Body of pancreas (tissue), 4 donors: Measurements from ENCODE around the gene IGF1R. TPM values are rescaled to one million over a fixed set of nuclear protein-coding genes. Genes with fewer than 3 reads are reported as not detected.

Experiments used
- ATAC-seq: fragments of 150-250 bp; one replicate; pipeline ENCODE4 v1.9.1; 2016
- DNase-seq, 4 donors: peaks; one replicate each; pipeline ENCODE4 v3.0.0-alpha.2; 2019
- H3K27ac ChIP-seq, 4 donors: fragments of 200-600 bp; sonication (generic); 1 replicate in 3 of 4; 2 replicates in 1 of 4; pipeline versions ENCODE4 v1.5.1 to v1.6.1; 2016 to 2019; ENCODE audit warnings: mild to moderate bottlenecking in 1 of 4, mixed read lengths in 1 of 4, moderate library complexity in 1 of 4
- H3K27me3 ChIP-seq, 2 donors: fragments of 200-600 bp; sonication (generic); one replicate each; pipeline ENCODE4 v1.6.0; 2016; ENCODE audit warnings: mild to moderate bottlenecking in 1 of 2
- H3K36me3 ChIP-seq, 2 donors: fragments of 200-600 bp; sonication (generic); replicated peaks in 1 of 2; 2 replicates each; pipeline ENCODE4 v1.5.1; 2016; ENCODE audit warnings: low read depth in 2 of 2; ENCODE audit not compliant: insufficient read depth in 1 of 2
- H3K4me1 ChIP-seq: fragments of 200-600 bp; sonication (generic); one replicate; pipeline ENCODE4 v1.6.0; 2016
- H3K4me3 ChIP-seq, 2 donors: fragments of 200-600 bp; sonication (generic); 1 replicate in 1 of 2; 2 replicates in 1 of 2; pipeline ENCODE4 v1.5.1; 2016 to 2019
- H3K9me3 ChIP-seq, 3 donors: fragments of 200-600 bp; sonication (generic); 1 replicate in 2 of 3; 2 replicates in 1 of 3; pipeline ENCODE4 v1.5.1; 2016
- POLR2A ChIP-seq, 3 donors: fragments of 450-650 bp; IDR thresholded peaks; one replicate each; pipeline ENCODE4 v1.6.1; 2016; ENCODE audit warnings: antibody characterized with exemption in 3 of 3, mild to moderate bottlenecking in 2 of 3
- WGBS, 2 donors: methylation state at CpG; one replicate each; pipeline ENCODE4 v1.1.5; 2017; 5-methylcytosine and 5-hydroxymethylcytosine counted together
- intact Hi-C: fragments of 100-400 bp; cut with DNase I; formaldehyde crosslinking; loops from one replicate; pipeline ENCODE4 v1.15.1; 2023
- total RNA-seq, 2 donors: library from RNA; depleted of rRNA; stranded (reverse); fragments of >200 nt; gene quantifications; one replicate each; pipeline ENCODE4 v1.1.0, GENCODE V29; 2016
- TF ChIP-seq, protein P1 (sequence below), 7 experiments: fragments of 450-650 bp in 4 of 7; fragments of 200-600 bp in 3 of 7; sonication (generic) in 3 of 7; IDR thresholded peaks; one replicate each; pipeline ENCODE4 v1.5.1; 2016 to 2019; ENCODE audit warnings: antibody characterized with exemption in 7 of 7

The IGF1R gene
- total RNA-seq, 2 donors from 2014 or later = 34.8 to 55.7 TPM

DNA sequence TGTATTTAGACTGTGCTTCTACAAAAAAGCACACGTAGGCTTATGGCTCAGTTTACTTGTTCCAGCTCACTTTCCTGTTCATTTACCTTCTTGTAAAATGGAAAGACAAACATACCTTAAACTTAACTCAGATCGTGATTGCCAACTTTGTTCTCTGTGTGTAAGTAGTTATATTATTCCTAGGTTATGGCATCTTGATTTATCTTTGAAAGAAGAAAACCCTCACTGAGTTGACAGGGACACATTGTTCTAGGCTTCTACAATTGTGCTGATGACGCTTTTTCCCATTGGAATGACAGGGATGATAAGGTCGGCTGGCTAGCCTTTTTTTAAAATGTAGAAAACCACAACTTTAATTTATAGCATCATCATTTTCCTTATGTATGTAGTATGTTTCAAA, 140.7 kb downstream of the IGF1R start:
- DNase-seq = no peak
- ATAC-seq = no peak
- H3K27me3 ChIP-seq = no peaks in the 10 kb centered on the region
- no peaks in the 10 kb centered on the region for H3K36me3 ChIP-seq
- intact Hi-C loops = no loop called here
- TF ChIP-seq, protein P1, sequence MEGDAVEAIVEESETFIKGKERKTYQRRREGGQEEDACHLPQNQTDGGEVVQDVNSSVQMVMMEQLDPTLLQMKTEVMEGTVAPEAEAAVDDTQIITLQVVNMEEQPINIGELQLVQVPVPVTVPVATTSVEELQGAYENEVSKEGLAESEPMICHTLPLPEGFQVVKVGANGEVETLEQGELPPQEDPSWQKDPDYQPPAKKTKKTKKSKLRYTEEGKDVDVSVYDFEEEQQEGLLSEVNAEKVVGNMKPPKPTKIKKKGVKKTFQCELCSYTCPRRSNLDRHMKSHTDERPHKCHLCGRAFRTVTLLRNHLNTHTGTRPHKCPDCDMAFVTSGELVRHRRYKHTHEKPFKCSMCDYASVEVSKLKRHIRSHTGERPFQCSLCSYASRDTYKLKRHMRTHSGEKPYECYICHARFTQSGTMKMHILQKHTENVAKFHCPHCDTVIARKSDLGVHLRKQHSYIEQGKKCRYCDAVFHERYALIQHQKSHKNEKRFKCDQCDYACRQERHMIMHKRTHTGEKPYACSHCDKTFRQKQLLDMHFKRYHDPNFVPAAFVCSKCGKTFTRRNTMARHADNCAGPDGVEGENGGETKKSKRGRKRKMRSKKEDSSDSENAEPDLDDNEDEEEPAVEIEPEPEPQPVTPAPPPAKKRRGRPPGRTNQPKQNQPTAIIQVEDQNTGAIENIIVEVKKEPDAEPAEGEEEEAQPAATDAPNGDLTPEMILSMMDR (IDR thresholded peaks at IDR 0.05) = no peak
- TF ChIP-seq POLR2A (IDR thresholded peaks at IDR 0.05) = no peak
- H3K4me1 ChIP-seq = peaks cover 72% of the 10 kb centered on the region
- H3K9me3 ChIP-seq = no peaks in the 10 kb centered on the region
- WGBS, 2 donors = 37 to 41% methylated on average over 4 of the region's 4 CpGs
- no peak overlapping the region for H3K4me3 ChIP-seq
- H3K27ac ChIP-seq = peak overlapping the region in 1 of 4 donors; percentile 2

DNA sequence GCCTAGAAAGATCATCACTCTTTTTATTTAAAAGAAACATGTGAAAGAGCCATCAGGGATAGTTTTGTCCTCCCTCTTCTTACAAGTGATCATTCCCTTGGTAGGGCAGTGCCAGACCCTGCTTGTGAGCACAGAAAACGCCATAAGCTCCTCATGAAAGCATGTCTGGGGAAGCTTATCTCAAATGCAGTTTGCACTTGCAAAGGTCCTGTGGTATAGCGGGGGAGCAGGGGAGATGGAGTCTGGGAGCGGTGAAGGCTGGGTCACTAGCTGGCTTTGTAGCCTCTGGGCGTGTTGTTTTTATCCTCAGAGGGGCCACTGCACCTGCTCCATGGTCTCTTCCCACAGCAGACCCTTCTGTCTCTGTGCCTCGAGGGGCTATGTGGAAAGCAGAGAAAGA, 141.9 kb downstream of the IGF1R start:
- Histone ChIP-seq H3K4me1 (peaks cover 69% of the 10 kb centered on the region), H3K4me3 (no peak overlapping the region), H3K9me3 (no peaks in the 10 kb centered on the region), H3K27ac (no peak overlapping the region), H3K27me3 (no peaks in the 10 kb centered on the region), H3K36me3 (no peaks in the 10 kb centered on the region)
- TF ChIP-seq POLR2A (IDR thresholded peaks at IDR 0.05) = no peak
- TF ChIP-seq, protein P1 (IDR thresholded peaks at IDR 0.05) = no peak
- WGBS, 2 donors = 84 to 94% methylated on average over 5 of the region's 5 CpGs
- ATAC-seq (no peak), DNase-seq (no peak)
- intact Hi-C loops = loop anchor here (10.0 kb wide), 1 partner anchor 55 kb away; no protein-coding TSS in a partner anchor

DNA sequence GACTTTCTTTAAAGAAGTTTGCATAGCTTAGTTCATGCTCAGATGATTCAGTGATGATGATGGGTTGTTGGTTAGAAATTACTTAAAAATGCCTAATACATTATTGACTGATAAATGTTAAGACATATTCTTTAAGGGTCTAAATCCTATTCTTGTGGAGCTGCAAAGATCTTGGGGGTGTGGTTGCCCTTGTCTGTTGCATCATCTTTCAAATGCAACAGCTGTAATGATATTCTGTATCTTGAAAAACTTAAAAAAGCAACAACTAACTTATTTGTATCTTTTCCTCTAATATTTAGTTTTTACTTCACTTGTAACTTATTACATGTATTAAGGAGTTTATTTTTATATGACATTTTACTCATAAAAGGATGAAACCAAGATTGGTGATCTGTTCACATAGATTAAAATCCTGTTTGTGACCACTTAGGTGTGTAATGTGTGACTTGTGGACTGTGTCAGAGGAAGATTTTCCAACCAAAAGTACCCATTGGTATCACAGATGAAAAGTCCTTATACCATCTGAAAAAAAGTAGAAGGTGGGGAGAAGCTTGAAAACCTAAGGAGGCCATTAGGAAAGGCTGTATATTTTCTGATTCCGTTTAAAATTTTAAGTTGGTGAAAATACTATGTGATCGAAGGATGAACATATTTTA, 142.8 kb downstream of the IGF1R start:
- DNase-seq (no peak), ATAC-seq (no peak)
- intact Hi-C loops = loop anchor here (10.0 kb wide), 1 partner anchor 54 kb away; no protein-coding TSS in a partner anchor
- no peaks in the 10 kb centered on the region for H3K36me3 ChIP-seq
- WGBS, 2 donors = 93 to 94% methylated on average over 2 of the region's 2 CpGs
- H3K9me3 ChIP-seq = no peaks in the 10 kb centered on the region
- no peak overlapping the region for H3K4me3 ChIP-seq
- H3K4me1 ChIP-seq = peaks cover 64% of the 10 kb centered on the region
- TF ChIP-seq POLR2A (IDR thresholded peaks at IDR 0.05) = no peak
- TF ChIP-seq, protein P1 (IDR thresholded peaks at IDR 0.05) = no peak
- H3K27ac ChIP-seq = no peak overlapping the region
- H3K27me3 ChIP-seq = no peaks in the 10 kb centered on the region

DNA sequence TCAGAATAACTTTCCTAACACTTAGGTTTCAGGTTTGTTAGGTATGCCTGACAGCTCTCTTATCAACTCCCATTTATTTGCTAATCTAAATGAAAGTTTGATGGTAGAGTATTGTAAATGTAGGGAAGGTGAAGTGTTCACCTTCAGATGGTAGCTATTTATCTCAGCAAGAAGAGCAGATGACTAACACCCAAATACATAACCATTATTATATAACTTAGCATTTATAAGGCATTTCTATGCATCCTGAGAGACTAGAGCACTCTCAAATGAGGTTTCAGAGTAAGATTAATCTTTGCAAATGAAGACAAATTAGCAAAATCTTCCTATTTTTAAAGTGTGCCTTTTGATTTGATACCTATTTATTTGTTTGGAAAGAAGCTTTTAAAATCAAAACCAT, 143.8 kb downstream of the IGF1R start:
- ATAC-seq (no peak), DNase-seq (no peak)
- Histone ChIP-seq H3K27ac (no peak overlapping the region), H3K9me3 (no peaks in the 10 kb centered on the region), H3K27me3 (no peaks in the 10 kb centered on the region), H3K36me3 (no peaks in the 10 kb centered on the region), H3K4me1 (peaks cover 64% of the 10 kb centered on the region), H3K4me3 (no peak overlapping the region)
- intact Hi-C loops = loop anchor here (10.0 kb wide), 1 partner anchor 53 kb away; no protein-coding TSS in a partner anchor
- no peak for TF ChIP-seq POLR2A (IDR thresholded peaks at IDR 0.05)
- TF ChIP-seq, protein P1 (IDR thresholded peaks at IDR 0.05) = no peak

DNA sequence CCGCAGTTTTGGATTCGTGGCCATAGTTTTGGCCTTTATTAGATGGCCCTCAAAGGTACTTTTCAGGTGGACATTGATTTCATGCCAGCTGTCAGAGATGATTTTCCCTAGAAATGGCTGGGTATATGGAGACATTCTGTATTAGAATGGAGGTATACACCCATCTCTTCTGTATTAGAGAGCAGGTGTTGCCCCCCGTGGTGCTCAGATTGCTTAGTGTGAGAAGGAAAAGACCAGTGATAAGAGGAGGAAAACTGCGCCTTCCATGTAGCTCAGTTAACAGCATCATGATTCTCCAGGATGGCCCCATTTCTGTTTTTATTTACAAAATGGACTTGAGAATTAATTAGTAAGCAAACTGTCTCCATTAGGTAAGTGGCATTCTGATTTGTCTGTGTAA, 145.9 kb downstream of the IGF1R start:
- peaks cover 64% of the 10 kb centered on the region for H3K4me1 ChIP-seq
- H3K9me3 ChIP-seq = no peaks in the 10 kb centered on the region
- WGBS, 2 donors = 89 to 97% methylated on average over 4 of the region's 4 CpGs
- no peaks in the 10 kb centered on the region for H3K36me3 ChIP-seq
- H3K27ac ChIP-seq = no peak overlapping the region
- H3K4me3 ChIP-seq = no peak overlapping the region
- intact Hi-C loops = loop anchor here (10.0 kb wide), 1 partner anchor 51 kb away; no protein-coding TSS in a partner anchor
- TF ChIP-seq, protein P1 (IDR thresholded peaks at IDR 0.05) = no peak
- no peak for TF ChIP-seq POLR2A (IDR thresholded peaks at IDR 0.05)
- DNase-seq = no peak
- no peak for ATAC-seq
- H3K27me3 ChIP-seq = no peaks in the 10 kb centered on the region
